ENCODE measurements around the gene SMIM26. TPM values are rescaled to one million over a fixed set of nuclear protein-coding genes. Genes with fewer than 3 reads are reported as not detected.
A peak's percentile ranks its signal among the peaks of the same experiment; 100 is the strongest.

SMIM26 gene
- polyA plus RNA-seq, 1 donor, result 105 TPM

DNA sequence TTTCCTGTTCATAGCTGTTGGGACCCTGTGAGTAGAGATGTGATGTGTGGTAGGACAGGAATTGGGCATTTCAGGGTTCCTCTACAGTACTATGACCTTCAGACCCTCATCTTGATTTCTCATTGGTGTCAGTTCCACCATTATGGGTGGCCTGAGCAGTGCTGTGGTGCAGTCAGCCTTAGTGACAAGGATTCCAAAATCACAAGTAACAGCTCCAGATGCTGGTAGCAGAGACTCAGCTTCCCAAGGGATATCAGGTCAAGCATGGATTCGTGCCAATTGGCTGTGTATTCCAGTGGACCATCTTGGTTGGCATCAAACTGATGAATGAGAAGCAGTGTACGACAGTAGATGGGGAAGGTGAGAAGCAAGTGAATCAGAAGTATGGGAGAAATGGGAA is 3.8 kb downstream of the SMIM26 start:
- WGBS (ENCODE audit: insufficient coverage, low lambda C conversion rate), result no CpG with 5 or more reads among the region's 2 CpGs
- no peak for DNase-seq
- H3K4me3 ChIP-seq (ENCODE audit: low read length), result no peak overlapping the region
- H3K27ac ChIP-seq (ENCODE audit: low read length), result no peak overlapping the region
- no peaks in the 10 kb centered on the region for H3K9me3 ChIP-seq (ENCODE audit: control insufficient read depth, low read depth, low read length)
- peaks cover 18% of the 10 kb centered on the region for H3K36me3 ChIP-seq (ENCODE audit: control insufficient read depth, insufficient read depth, low read length)
- no peaks in the 10 kb centered on the region for H3K4me1 ChIP-seq (ENCODE audit: control insufficient read depth, insufficient read depth, low read length)
- H3K27me3 ChIP-seq (ENCODE audit: control insufficient read depth, insufficient read depth, low read length), result no peaks in the 10 kb centered on the region

DNA sequence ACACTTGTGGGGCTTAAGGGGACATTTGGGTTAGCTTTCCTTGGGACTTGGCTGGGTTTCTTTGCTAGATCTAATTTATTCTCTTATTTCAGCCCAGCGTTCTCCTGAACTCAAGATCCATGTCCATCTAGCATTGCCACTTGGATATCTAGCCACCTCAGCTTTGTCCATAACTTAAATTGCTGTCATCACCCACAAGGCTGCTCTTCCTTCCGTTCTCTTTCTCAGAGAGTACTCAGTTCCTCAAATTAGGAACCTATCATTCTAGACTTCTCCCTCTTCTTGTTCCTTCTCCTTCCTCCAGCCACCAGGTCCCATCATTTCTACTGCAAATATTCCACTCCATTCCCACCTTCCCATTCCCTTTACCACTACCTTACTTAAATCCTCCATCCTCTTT is 4.3 kb downstream of the SMIM26 start:
- Histone ChIP-seq H3K27me3 (ENCODE audit: control insufficient read depth, insufficient read depth, low read length) (no peaks in the 10 kb centered on the region), H3K36me3 (ENCODE audit: control insufficient read depth, insufficient read depth, low read length) (peaks cover 18% of the 10 kb centered on the region), H3K27ac (ENCODE audit: low read length) (no peak overlapping the region), H3K4me1 (ENCODE audit: control insufficient read depth, insufficient read depth, low read length) (no peaks in the 10 kb centered on the region), H3K9me3 (ENCODE audit: control insufficient read depth, low read depth, low read length) (no peaks in the 10 kb centered on the region), H3K4me3 (ENCODE audit: low read length) (no peak overlapping the region)
- WGBS (ENCODE audit: insufficient coverage, low lambda C conversion rate), result 100% methylated on average over 1 of the region's 2 CpGs
- DNase-seq, result no peak

DNA sequence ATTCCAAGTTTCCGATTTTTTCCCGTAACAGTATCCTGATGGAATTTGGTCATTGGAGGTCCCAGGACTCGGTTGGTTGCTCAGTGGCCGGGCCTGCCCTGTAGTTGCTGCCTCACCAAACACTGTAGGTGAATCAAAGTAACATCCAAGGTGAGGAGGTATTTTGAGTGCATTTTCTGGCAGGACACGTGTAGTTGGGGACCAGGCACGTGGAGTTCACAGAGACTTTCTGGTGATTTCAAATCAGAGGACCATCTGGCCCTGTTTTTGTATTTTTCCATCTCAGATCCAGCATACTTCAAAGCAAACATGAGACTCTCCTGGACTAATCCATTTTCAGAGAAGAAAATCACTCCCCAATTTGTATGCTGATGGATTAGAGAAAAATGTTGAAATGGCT is 10.7 kb downstream of the SMIM26 start:
- no peaks in the 10 kb centered on the region for H3K36me3 ChIP-seq (ENCODE audit: control insufficient read depth, insufficient read depth, low read length)
- WGBS (ENCODE audit: insufficient coverage, low lambda C conversion rate), result 100% methylated on average over 1 of the region's 6 CpGs
- no peak overlapping the region for H3K27ac ChIP-seq (ENCODE audit: low read length)
- no peaks in the 10 kb centered on the region for H3K27me3 ChIP-seq (ENCODE audit: control insufficient read depth, insufficient read depth, low read length)
- H3K9me3 ChIP-seq (ENCODE audit: control insufficient read depth, low read depth, low read length), result no peaks in the 10 kb centered on the region
- H3K4me1 ChIP-seq (ENCODE audit: control insufficient read depth, insufficient read depth, low read length), result no peaks in the 10 kb centered on the region
- DNase-seq, result no peak
- no peak overlapping the region for H3K4me3 ChIP-seq (ENCODE audit: low read length)

DNA sequence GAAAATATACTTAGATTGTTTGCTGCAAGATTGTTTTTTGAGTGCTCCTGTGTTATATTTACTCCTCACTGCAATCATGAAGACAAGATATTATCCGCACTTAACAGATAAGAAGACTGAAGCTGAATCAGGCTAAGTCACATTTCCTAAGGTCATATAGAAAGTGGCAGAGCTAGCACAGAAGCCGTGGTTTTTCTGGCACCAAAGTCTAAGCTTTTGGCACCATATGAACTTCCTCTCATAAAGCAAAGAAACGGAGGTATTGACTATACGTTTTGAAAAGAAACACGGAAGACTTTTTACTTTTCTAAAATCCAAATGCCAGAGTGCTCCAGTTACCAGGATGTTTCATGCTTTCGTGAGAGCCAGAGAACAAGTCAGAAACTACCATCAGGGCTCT is 11.3 kb downstream of the SMIM26 start:
- Histone ChIP-seq H3K27me3 (ENCODE audit: control insufficient read depth, insufficient read depth, low read length) (no peaks in the 10 kb centered on the region), H3K36me3 (ENCODE audit: control insufficient read depth, insufficient read depth, low read length) (no peaks in the 10 kb centered on the region), H3K4me3 (ENCODE audit: low read length) (no peak overlapping the region), H3K9me3 (ENCODE audit: control insufficient read depth, low read depth, low read length) (no peaks in the 10 kb centered on the region), H3K27ac (ENCODE audit: low read length) (no peak overlapping the region), H3K4me1 (ENCODE audit: control insufficient read depth, insufficient read depth, low read length) (no peaks in the 10 kb centered on the region)
- WGBS (ENCODE audit: insufficient coverage, low lambda C conversion rate), result 73% methylated on average over 3 of the region's 6 CpGs
- no peak for DNase-seq

DNA sequence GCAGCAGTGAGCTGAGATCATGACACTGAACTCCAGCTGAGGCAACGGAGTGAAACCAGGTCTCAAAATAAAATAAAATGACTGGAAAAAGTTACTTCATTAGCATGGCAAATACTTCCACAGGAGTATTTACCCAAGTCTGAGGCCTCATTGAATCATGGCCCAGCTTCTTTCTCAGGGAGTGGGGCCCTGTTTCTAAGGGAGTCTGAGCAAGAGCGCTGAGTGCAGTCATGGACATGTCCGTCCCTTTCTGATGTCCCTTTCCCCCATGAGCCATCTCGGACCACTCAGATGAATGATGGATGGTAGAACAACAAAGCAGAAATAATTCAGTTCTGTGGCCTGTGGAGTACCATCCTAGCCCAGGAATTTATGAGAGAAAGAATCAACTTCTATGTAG is 12.8 kb downstream of the SMIM26 start:
- no peaks in the 10 kb centered on the region for H3K27me3 ChIP-seq (ENCODE audit: control insufficient read depth, insufficient read depth, low read length)
- H3K9me3 ChIP-seq (ENCODE audit: control insufficient read depth, low read depth, low read length), result no peaks in the 10 kb centered on the region
- no peak overlapping the region for H3K4me3 ChIP-seq (ENCODE audit: low read length)
- H3K36me3 ChIP-seq (ENCODE audit: control insufficient read depth, insufficient read depth, low read length), result no peaks in the 10 kb centered on the region
- no CpG with 5 or more reads among the region's 4 CpGs for WGBS (ENCODE audit: insufficient coverage, low lambda C conversion rate)
- DNase-seq, result no peak
- no peak overlapping the region for H3K27ac ChIP-seq (ENCODE audit: low read length)
- no peaks in the 10 kb centered on the region for H3K4me1 ChIP-seq (ENCODE audit: control insufficient read depth, insufficient read depth, low read length)

DNA sequence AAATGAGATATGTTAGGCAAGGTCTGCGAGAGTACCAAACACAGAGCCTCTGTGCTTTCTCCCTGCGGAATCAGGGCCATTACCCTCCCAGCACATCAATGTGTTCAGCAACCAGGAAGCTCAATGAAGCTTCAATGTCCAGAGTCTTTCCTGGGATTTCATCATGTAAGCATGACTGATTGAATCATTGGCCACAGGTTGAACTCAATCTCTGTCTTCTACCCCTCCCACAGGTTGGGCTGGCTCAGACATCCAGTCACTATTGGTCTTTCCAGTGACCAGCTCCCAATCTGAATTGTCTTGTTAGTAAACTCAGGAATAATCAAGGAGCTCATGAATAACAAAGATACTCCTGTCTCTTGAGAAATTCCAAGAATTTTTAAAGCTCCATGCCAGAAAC is 17.9 kb downstream of the SMIM26 start:
- H3K36me3 ChIP-seq (ENCODE audit: control insufficient read depth, insufficient read depth, low read length), result no peaks in the 10 kb centered on the region
- DNase-seq, result peak in 1 of 2 donors; percentile 11
- H3K4me3 ChIP-seq (ENCODE audit: low read length), result no peak overlapping the region
- no peaks in the 10 kb centered on the region for H3K4me1 ChIP-seq (ENCODE audit: control insufficient read depth, insufficient read depth, low read length)
- no peak overlapping the region for H3K27ac ChIP-seq (ENCODE audit: low read length)
- H3K9me3 ChIP-seq (ENCODE audit: control insufficient read depth, low read depth, low read length), result no peaks in the 10 kb centered on the region
- no CpG with 5 or more reads among the region's 2 CpGs for WGBS (ENCODE audit: insufficient coverage, low lambda C conversion rate)
- no peaks in the 10 kb centered on the region for H3K27me3 ChIP-seq (ENCODE audit: control insufficient read depth, insufficient read depth, low read length)

DNA sequence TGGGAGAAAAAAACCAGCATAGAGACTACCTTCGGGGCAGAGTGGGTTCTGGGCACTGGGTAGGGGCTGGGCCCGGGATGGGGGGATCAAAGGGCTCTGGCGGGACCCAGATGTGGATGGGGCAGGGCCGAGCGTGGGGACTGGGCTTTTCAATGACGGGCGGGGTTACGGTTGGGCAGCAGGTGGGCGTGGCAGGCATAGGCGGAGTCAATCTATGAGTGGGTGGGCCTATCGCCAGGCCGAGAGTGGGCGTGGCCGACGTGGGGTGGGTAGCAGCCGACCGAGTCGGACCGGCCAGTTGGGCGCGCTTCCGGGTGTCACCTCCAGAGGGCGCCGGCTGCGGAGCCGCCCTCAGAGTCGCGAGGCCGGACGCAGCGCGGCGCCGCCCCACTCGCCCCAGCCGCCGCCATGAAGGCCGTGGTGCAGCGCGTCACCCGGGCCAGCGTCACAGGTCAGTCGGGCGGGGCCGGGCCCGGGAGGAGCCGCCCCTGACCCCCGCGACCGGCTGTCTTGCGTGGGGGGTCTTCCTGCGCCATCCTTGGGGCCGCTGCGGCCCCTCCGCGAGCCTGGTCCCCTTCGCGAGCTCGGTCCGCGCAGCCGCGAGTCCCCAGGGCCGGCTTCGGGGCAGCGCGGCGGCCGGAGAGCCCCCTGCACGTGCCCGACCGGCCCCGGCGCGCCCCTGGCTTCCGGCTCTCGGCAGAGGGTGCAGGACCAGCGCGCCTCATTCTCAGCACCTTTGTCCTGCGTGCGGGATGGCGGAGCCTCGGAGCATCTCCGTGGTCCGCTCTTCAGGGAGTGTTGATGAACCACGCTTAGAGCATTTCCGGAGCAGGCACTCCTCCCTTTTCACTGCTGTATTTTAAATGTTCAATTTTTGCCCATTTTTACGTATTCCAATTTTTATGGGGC is 20.7 kb downstream of the SMIM26 start, which contains the start of gene DTD1:
Gene DTD1, plus strand, starts transcription at position 390 of the 909 bp plus-strand sequence. Its CDS starts 19 bp downstream, at position 409.
- 0% methylated on average over 2 of the region's 88 CpGs for WGBS (ENCODE audit: insufficient coverage, low lambda C conversion rate)
- Histone ChIP-seq H3K36me3 (ENCODE audit: control insufficient read depth, insufficient read depth, low read length) (no peaks in the 10 kb centered on the region), H3K27me3 (ENCODE audit: control insufficient read depth, insufficient read depth, low read length) (no peaks in the 10 kb centered on the region), H3K27ac (ENCODE audit: low read length) (no peak within 1 kb of the TSS), H3K4me3 (ENCODE audit: low read length) (peak within 1 kb of the TSS; percentile 50), H3K4me1 (ENCODE audit: control insufficient read depth, insufficient read depth, low read length) (no peaks in the 10 kb centered on the region), H3K9me3 (ENCODE audit: control insufficient read depth, low read depth, low read length) (no peaks in the 10 kb centered on the region)
- peak; percentile 77 to 84 for DNase-seq

DNA sequence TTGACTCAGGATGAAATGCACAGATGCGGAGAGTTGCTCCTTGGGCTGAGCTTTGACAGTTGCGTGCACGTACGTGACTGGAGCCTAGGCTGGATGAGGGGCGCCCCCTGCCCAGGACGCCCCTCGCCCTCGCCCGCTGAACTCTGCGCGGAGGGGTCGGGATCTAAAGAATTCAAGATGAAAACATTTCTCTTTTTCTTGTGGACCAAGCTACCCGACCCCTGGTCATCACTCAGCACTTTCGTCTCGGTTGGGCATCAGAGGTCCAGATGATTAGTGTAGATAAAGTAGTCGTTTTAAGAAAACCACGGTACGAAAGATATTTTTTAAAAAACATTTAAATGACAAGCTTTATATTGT is 21.3 kb downstream of the SMIM26 start:
- Histone ChIP-seq H3K36me3 (ENCODE audit: control insufficient read depth, insufficient read depth, low read length) (no peaks in the 10 kb centered on the region), H3K27me3 (ENCODE audit: control insufficient read depth, insufficient read depth, low read length) (no peaks in the 10 kb centered on the region), H3K4me1 (ENCODE audit: control insufficient read depth, insufficient read depth, low read length) (no peaks in the 10 kb centered on the region), H3K9me3 (ENCODE audit: control insufficient read depth, low read depth, low read length) (no peaks in the 10 kb centered on the region), H3K27ac (ENCODE audit: low read length) (no peak overlapping the region), H3K4me3 (ENCODE audit: low read length) (peak overlapping the region; percentile 50)
- WGBS (ENCODE audit: insufficient coverage, low lambda C conversion rate), result no CpG with 5 or more reads among the region's 18 CpGs
- no peak for DNase-seq

DNA sequence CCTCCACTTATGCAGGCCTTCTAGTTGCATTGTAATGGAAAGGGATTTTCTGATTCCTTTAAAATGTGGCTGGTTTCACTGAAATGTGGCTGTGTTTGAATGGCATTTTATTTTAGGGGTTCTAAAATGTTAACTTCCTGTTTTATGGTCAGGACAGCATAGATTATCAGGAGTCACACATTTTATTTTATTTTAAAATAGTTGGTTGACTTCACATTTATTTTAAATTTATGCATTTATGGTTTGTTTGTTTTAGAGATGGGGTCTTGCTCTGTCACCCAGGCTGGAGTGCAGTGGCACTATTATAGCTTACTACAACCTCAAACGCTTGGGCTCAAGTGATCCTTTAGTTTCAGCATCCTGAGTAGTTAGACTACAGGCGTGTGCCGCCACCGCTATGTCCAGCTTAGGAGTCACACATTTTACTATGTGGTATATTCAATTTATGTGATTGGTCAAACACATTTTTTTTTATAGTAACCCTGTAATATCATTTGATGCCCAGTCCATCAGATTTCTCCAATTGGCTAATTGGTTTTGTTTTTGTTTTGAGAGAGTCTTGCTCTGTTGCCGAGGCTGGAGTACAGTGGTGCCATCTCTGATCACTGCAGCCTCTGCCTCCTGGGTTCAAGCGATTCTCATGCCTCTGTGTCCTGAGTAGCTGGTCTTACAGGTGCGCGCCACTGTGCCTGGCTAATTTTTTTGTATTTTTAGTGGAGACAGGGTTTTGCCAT is 22.9 kb downstream of the SMIM26 start:
- no peaks in the 10 kb centered on the region for H3K9me3 ChIP-seq (ENCODE audit: control insufficient read depth, low read depth, low read length)
- no peaks in the 10 kb centered on the region for H3K27me3 ChIP-seq (ENCODE audit: control insufficient read depth, insufficient read depth, low read length)
- WGBS (ENCODE audit: insufficient coverage, low lambda C conversion rate), result no CpG with 5 or more reads among the region's 8 CpGs
- H3K36me3 ChIP-seq (ENCODE audit: control insufficient read depth, insufficient read depth, low read length), result no peaks in the 10 kb centered on the region
- H3K4me3 ChIP-seq (ENCODE audit: low read length), result no peak overlapping the region
- H3K4me1 ChIP-seq (ENCODE audit: control insufficient read depth, insufficient read depth, low read length), result no peaks in the 10 kb centered on the region
- H3K27ac ChIP-seq (ENCODE audit: low read length), result no peak overlapping the region
- no peak for DNase-seq

DNA sequence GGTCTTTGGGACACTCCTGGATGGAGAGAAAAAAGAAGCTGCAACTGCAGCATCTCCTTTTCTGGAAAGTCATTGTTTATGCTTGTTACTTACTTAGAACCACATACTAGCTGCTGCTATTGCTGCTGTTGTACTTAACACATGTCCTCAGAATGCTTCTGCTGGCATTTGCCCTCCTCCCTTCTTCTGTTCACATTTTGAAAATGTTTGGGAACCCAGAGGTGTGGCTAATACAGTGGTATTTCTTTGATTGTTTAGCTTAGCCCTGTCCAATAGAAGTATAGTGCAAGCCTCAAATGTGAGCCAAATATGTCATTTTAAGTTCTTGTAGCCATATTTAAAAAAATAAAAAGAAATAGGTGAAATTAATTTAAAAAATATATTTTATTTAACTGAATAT is 29.0 kb downstream of the SMIM26 start:
- H3K27me3 ChIP-seq (ENCODE audit: control insufficient read depth, insufficient read depth, low read length), result no peaks in the 10 kb centered on the region
- no peak overlapping the region for H3K4me3 ChIP-seq (ENCODE audit: low read length)
- no peaks in the 10 kb centered on the region for H3K9me3 ChIP-seq (ENCODE audit: control insufficient read depth, low read depth, low read length)
- no peaks in the 10 kb centered on the region for H3K4me1 ChIP-seq (ENCODE audit: control insufficient read depth, insufficient read depth, low read length)
- no peak overlapping the region for H3K27ac ChIP-seq (ENCODE audit: low read length)
- peaks cover 13% of the 10 kb centered on the region for H3K36me3 ChIP-seq (ENCODE audit: control insufficient read depth, insufficient read depth, low read length)
- DNase-seq, result no peak

All from large intestine (tissue), 3 donors.